Panc1 (cell line): Measurements from ENCODE around the gene ADGRL3. TPM values are rescaled to one million over a fixed set of nuclear protein-coding genes. Genes with fewer than 3 reads are reported as not detected.

ENCODE experiments used
- ATAC-seq: fragments of 200-7000 bp; cut with Tn5 transposase; 2 replicates; pipeline ENCODE4 v1.9.1; 2020; ENCODE audit warnings: mild to moderate bottlenecking, moderate library complexity
- BruUV-seq: library from RNA; stranded (reverse); fragments of 400-500 nt; replicated peaks from 2 replicates; lab custom pipeline; 2021; lab: Mats Ljungman, UMichigan
- CTCF ChIA-PET: fragments of 300-600 bp; sonication (Branson Sonifier 250); formaldehyde crosslinking; loops from one replicate; lab custom pipeline; 2022; ENCODE audit warnings: antibody characterized with exemption; lab: Charles Lee
- POLR2A ChIA-PET: fragments of 300-600 bp; sonication (Branson Sonifier 250); formaldehyde crosslinking; loops from one replicate; lab custom pipeline; 2022; ENCODE audit warnings: antibody characterized with exemption; lab: Charles Lee
- DNase-seq: peaks from one replicate; pipeline ENCODE4 v3.0.0-alpha.2; 2010; ENCODE audit warnings: low read depth, low spot score
- H3K27ac ChIP-seq: 2 replicates; pipeline ENCODE4 v1.5.1; 2011; ENCODE audit warnings: mild to moderate bottlenecking, low read length, inconsistent platforms
- H3K27me3 ChIP-seq: fragments of 200-500 bp; sonication (Bioruptor generic); 2 replicates; pipeline ENCODE4 v1.6.0; 2014; ENCODE audit warnings: low read length, inconsistent platforms; ENCODE audit not compliant: control insufficient read depth, insufficient read depth
- H3K36me3 ChIP-seq: fragments of 200-500 bp; sonication (Bioruptor generic); 2 replicates; pipeline ENCODE4 v1.5.1; 2014; ENCODE audit warnings: inconsistent platforms, mild to moderate bottlenecking, low read length, moderate library complexity; ENCODE audit not compliant: control insufficient read depth, insufficient read depth
- H3K4me1 ChIP-seq: 2 replicates; pipeline ENCODE4 v1.5.1; 2011; ENCODE audit warnings: inconsistent platforms, mild to moderate bottlenecking, low read length, moderate library complexity; ENCODE audit not compliant: control insufficient read depth, insufficient read depth
- H3K4me3 ChIP-seq, 2 experiments: 2 replicates each; pipeline ENCODE4 v1.5.1; 2011 to 2012; ENCODE audit warnings: low read depth in 2 of 2, low read length in 2 of 2, mild to moderate bottlenecking in 2 of 2, inconsistent platforms in 1 of 2, moderate library complexity in 1 of 2
- H3K9me3 ChIP-seq: fragments of 200-500 bp; sonication (Bioruptor generic); 2 replicates; pipeline ENCODE4 v1.5.1; 2014; ENCODE audit warnings: low read depth, mild to moderate bottlenecking, inconsistent platforms, low read length, moderate library complexity; ENCODE audit not compliant: control insufficient read depth, insufficient read depth
- CTCF ChIP-seq: fragments of 450-650 bp; IDR thresholded peaks from 2 replicates; pipeline ENCODE4 v1.5.1; 2017; ENCODE audit warnings: mild to moderate bottlenecking
- POLR2AphosphoS5 ChIP-seq: IDR thresholded peaks from 2 replicates; pipeline ENCODE4 v1.6.1; 2012; ENCODE audit warnings: mild to moderate bottlenecking, low read depth, low read length, moderate library complexity
- REST ChIP-seq, 2 experiments: IDR thresholded peaks; 2 replicates each; pipeline ENCODE4 v1.6.1; 2011 to 2012; ENCODE audit warnings: low read depth in 2 of 2, control low read depth in 1 of 2, low read length in 1 of 2, mild to moderate bottlenecking in 1 of 2, moderate library complexity in 1 of 2; ENCODE audit not compliant: insufficient read depth in 1 of 2
- SIN3A ChIP-seq: IDR thresholded peaks from 2 replicates; pipeline ENCODE4 v1.6.1; 2012; ENCODE audit warnings: low read depth, mild to moderate bottlenecking, low read length, moderate library complexity, borderline replicate concordance; ENCODE audit not compliant: insufficient read depth
- TCF7L2 ChIP-seq: IDR thresholded peaks from 2 replicates; pipeline ENCODE4 v1.6.1; 2011; ENCODE audit warnings: mild to moderate bottlenecking, low read depth, low read length, inconsistent platforms
- in situ Hi-C: cut with HindIII; loops from 2 replicates; pipeline ENCODE4 v1.10.0; 2016; ENCODE audit warnings: low sequenced_read_pairs, low pct_unique_long_range_greater_than_20kb
- intact Hi-C: fragments of 100-400 bp; cut with micrococcal nuclease; formaldehyde crosslinking; loops from one replicate; pipeline ENCODE4 v1.10.0; 2022; ENCODE audit not compliant: unreplicated experiment
- total RNA-seq: library from RNA; stranded (reverse); gene quantifications from one replicate; pipeline ENCODE4 v1.2.1, GENCODE V29; 2021; ENCODE audit not compliant: unreplicated experiment

ADGRL3 gene
- total RNA-seq, 1 experiment from 2014 or later = 0.23 TPM

GRCh38 chr4:61543976-61544375 lies 343.9 kb downstream of the ADGRL3 start:
- H3K4me1 ChIP-seq = no peaks in the 10 kb centered on the region
- DNase-seq = no peak
- intact Hi-C loops = no loop called here
- no peak overlapping the region for H3K4me3 ChIP-seq
- ChIA-PET CTCF (no interaction called here), POLR2A (no interaction called here)
- H3K27me3 ChIP-seq = no peaks in the 10 kb centered on the region
- no TSS peak for BruUV-seq
- TF ChIP-seq POLR2AphosphoS5 (no peak), TCF7L2 (no peak), CTCF (no peak), REST (IDR thresholded peaks at IDR 0.05; ENCODE audit: insufficient read depth in 1 of 2, low read depth in 2 of 2, low read length in 1 of 2) (no peak)
- in situ Hi-C loops = no loop called here
- ATAC-seq = no peak
- no peaks in the 10 kb centered on the region for H3K9me3 ChIP-seq
- no peak overlapping the region for H3K27ac ChIP-seq
- H3K36me3 ChIP-seq = no peaks in the 10 kb centered on the region

GRCh38 chr4:61545902-61546480 lies 345.9 kb downstream of the ADGRL3 start:
- intact Hi-C loops (no loop called here), in situ Hi-C loops (no loop called here)
- Histone ChIP-seq H3K4me3 (no peak overlapping the region), H3K9me3 (no peaks in the 10 kb centered on the region), H3K36me3 (no peaks in the 10 kb centered on the region), H3K27ac (no peak overlapping the region), H3K4me1 (no peaks in the 10 kb centered on the region), H3K27me3 (no peaks in the 10 kb centered on the region)
- CTCF ChIA-PET = no interaction called here
- ATAC-seq (no peak), DNase-seq (no peak)
- TF ChIP-seq CTCF (no peak), TCF7L2 (no peak)
- POLR2A ChIA-PET = no interaction called here
- no TSS peak for BruUV-seq

GRCh38 chr4:61549336-61549735 lies 349.2 kb downstream of the ADGRL3 start:
- Histone ChIP-seq H3K9me3 (no peaks in the 10 kb centered on the region), H3K4me1 (no peaks in the 10 kb centered on the region), H3K27me3 (no peaks in the 10 kb centered on the region), H3K4me3 (no peak overlapping the region), H3K36me3 (no peaks in the 10 kb centered on the region), H3K27ac (no peak overlapping the region)
- no peak for ATAC-seq
- intact Hi-C loops (no loop called here), in situ Hi-C loops (no loop called here)
- TF ChIP-seq SIN3A = no peak
- no peak for TF ChIP-seq TCF7L2
- TF ChIP-seq POLR2AphosphoS5 = no peak
- no peak for TF ChIP-seq REST (IDR thresholded peaks at IDR 0.05; ENCODE audit: insufficient read depth in 1 of 2, low read depth in 2 of 2, low read length in 1 of 2)
- TF ChIP-seq CTCF = no peak
- no peak for DNase-seq
- BruUV-seq = no TSS peak
- CTCF ChIA-PET = no interaction called here
- POLR2A ChIA-PET = no interaction called here
